ENCODE results near the gene STEAP1B.
A peak's percentile ranks its signal among the peaks of the same experiment; 100 is the strongest.

The STEAP1B gene

DNA sequence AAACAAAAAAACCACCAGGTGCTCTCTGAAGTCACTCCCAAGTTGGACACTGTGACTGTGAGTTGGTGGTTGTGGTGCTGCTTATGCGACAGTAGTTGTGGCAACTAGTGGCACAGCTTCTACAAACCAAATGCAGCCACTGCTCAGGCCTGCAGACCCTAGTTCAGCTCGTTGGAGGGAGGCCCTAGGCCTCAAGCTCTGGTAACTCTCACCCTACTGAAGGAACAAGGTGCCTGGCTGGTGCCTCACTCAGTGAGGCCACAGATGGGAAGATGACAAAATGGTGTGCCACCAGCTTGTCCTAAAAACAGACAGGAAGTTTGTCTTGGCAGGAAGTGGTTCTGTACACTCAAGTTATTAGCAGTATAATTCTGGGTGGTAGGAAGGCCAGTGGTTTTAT is 97.7 kb downstream of the STEAP1B start:
- Histone ChIP-seq H3K9me3 (peaks cover 24% of the 10 kb centered on the region), H3K4me3 (no peak overlapping the region), H3K36me3 (no peaks in the 10 kb centered on the region), H3K27ac (peak overlapping the region; percentile 65), H3K4me2 (peak overlapping the region; percentile 73), H4K20me1 (no peaks in the 10 kb centered on the region), H3K27me3 (no peaks in the 10 kb centered on the region), H3K9ac (0 out of 2 replicates have a peak overlapping the region, but pooled peaks have one; percentile 21), H3K4me1 (peaks cover 24% of the 10 kb centered on the region)
- TF ChIP-seq Cebpa-rat (IDR thresholded peaks at IDR 0.05), result no peak

DNA sequence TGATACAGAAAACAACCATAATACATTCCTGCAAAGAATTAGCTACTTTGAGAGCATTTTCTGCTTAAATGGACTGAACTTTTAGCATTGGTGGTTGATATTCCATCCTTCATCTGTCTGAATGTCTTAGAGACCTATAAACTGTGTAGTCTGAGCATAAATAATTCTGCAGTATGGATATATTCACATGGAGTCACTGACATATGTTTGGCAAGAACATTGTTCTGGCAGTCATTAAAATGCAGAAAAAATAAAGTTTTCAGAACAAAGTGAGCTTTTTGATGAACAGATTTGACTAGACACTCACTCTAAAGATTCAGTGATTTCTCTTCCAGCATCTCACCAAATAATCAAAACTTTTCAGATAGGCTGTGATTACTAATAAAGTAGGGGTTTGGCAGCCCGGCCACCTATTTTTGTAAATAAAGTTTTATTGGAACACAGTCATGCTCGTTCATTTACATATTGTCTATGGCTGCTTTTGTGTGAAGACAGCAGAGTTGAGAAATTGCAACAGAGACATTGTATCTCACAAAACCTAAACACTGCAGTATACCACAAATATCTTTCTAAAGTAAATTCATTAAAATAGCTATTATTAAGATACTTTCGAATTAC is 98.9 kb downstream of the STEAP1B start:
- H3K4me3 ChIP-seq, result no peak overlapping the region
- H4K20me1 ChIP-seq, result no peaks in the 10 kb centered on the region
- H3K9me3 ChIP-seq, result peaks cover 24% of the 10 kb centered on the region
- H3K36me3 ChIP-seq, result no peaks in the 10 kb centered on the region
- no peak overlapping the region for H3K4me2 ChIP-seq
- peaks cover 24% of the 10 kb centered on the region for H3K4me1 ChIP-seq
- H3K27ac ChIP-seq, result no peak overlapping the region
- no peak for TF ChIP-seq Cebpa-rat (IDR thresholded peaks at IDR 0.05)
- no peaks in the 10 kb centered on the region for H3K27me3 ChIP-seq
- no peak overlapping the region for H3K9ac ChIP-seq

DNA sequence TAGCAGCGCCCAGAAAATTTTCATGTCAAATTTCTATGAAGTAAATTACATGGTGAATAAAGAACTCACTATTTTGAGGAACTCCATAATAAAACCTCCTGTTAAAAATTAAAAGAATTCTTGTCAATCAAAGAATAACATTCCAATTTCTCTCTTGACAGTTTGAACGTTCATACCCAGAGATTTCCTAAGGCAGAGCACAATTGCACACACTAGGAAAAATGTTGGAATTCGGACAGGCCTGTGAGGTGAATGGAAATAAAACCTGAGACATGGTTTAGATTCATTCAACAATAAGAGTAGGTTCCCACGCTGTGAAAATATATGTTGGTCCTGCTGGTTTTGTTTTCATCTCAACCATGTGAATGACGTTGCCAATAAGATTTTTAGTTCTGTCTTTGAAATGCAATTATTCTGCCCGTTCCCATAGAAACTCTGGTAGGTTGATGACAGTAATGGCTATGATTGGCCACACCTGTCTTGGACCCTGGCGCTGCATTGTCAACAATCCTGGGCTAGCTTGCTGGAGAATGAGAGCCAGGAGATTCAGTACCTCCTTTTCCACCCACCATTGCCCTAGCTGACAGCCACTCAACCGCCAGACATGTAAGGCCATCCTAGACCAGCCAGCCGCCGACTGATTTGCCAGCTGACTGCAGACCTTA is 99.7 kb downstream of the STEAP1B start:
- H3K9ac ChIP-seq, result no peak overlapping the region
- H3K27ac ChIP-seq, result no peak overlapping the region
- no peaks in the 10 kb centered on the region for H3K36me3 ChIP-seq
- no peaks in the 10 kb centered on the region for H4K20me1 ChIP-seq
- H3K4me3 ChIP-seq, result no peak overlapping the region
- peaks cover 20% of the 10 kb centered on the region for H3K9me3 ChIP-seq
- H3K27me3 ChIP-seq, result no peaks in the 10 kb centered on the region
- H3K4me2 ChIP-seq, result no peak overlapping the region
- H3K4me1 ChIP-seq, result peaks cover 24% of the 10 kb centered on the region
- TF ChIP-seq Cebpa-rat (IDR thresholded peaks at IDR 0.05), result no peak

DNA sequence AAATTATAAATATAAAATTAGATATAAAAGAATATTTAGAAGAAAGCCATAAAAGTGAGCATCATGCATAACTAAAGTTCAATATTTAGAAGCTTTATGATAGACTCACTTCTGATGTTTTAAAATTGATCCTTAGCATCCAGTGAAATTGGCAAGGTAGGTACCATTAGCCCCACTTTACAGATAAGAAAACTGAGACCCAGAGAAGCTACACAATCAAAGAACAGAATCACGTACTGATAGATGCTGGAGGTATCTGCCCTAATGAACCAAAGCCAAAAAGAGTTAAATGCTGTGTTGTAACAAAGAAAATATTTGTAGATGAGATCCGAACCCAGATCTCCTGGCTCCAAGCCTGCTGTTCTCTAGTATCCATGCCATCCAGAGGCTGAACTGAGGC is 100.4 kb downstream of the STEAP1B start:
- Histone ChIP-seq H3K9ac (no peak overlapping the region), H3K4me2 (no peak overlapping the region), H3K27ac (no peak overlapping the region), H3K36me3 (no peaks in the 10 kb centered on the region), H3K4me3 (no peak overlapping the region), H4K20me1 (no peaks in the 10 kb centered on the region), H3K4me1 (peaks cover 30% of the 10 kb centered on the region), H3K27me3 (no peaks in the 10 kb centered on the region), H3K9me3 (peaks cover 18% of the 10 kb centered on the region)
- no peak for TF ChIP-seq Cebpa-rat (IDR thresholded peaks at IDR 0.05)

DNA sequence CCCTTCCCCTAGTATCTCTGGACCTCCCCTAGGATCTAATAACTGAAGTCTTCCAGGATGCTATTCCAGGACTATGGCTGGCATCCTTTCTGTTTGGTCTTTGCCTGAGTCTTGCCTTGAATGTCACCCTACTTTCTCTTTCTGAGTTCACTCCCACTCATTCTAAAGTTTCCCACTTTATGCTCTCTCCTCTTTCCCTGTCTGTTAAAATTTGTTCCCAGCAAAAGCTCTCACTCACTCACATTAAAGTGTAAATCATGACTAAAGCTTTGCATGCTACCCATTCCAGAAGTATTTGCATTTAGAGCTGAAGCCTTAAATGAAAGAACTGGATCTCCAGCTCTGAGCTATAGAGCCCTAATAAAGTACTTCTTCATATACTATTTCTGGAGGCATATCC is 100.9 kb downstream of the STEAP1B start:
- Histone ChIP-seq H3K4me1 (peaks cover 34% of the 10 kb centered on the region), H3K9ac (no peak overlapping the region), H3K9me3 (peaks cover 14% of the 10 kb centered on the region), H3K4me3 (no peak overlapping the region), H3K36me3 (no peaks in the 10 kb centered on the region), H4K20me1 (no peaks in the 10 kb centered on the region), H3K27me3 (no peaks in the 10 kb centered on the region), H3K4me2 (no peak overlapping the region), H3K27ac (no peak overlapping the region)
- TF ChIP-seq Cebpa-rat (IDR thresholded peaks at IDR 0.05), result no peak

DNA sequence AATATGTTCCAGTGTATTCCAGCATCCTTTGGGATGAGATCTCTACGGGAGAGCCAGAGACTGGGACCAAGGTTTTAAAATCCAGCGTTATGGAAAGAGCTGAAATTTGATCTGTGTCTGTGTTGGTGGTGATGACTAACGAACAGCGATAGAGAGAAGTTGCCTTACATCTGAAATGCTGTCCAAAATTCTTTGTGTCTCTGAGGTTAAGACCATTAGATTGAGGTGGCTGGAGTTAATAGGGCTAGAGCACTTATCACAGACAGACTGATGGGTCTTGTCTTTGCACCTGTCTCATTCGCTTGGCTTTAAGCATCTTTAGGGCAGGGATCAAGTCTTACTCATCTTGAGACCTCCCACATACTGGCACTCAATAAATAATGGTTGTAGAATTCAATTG is 102.0 kb downstream of the STEAP1B start:
- Histone ChIP-seq H3K27ac (no peak overlapping the region), H4K20me1 (no peaks in the 10 kb centered on the region), H3K4me1 (peaks cover 28% of the 10 kb centered on the region), H3K9ac (no peak overlapping the region), H3K36me3 (no peaks in the 10 kb centered on the region), H3K9me3 (peaks cover 3% of the 10 kb centered on the region), H3K4me2 (no peak overlapping the region), H3K27me3 (no peaks in the 10 kb centered on the region), H3K4me3 (no peak overlapping the region)
- no peak for TF ChIP-seq Cebpa-rat (IDR thresholded peaks at IDR 0.05)

DNA sequence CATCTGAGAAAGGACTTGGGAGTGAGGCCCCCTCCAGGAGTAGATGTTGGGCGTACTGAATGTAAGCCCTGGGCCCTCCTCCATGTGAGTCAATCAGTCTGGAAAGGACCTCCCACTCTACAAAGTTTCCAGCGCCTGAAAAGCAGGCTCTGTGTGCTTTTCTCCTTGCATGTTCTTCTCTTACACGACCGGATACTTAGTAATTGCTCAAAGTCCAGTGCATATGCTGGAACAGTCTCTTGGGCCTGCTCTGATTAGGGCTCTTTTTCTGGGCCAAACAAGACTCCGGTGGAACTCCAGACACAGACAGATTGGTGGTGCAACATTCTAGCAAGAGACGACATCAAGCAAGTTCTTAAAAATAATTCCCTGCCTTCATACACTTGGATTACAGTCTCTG is 104.8 kb downstream of the STEAP1B start:
- no peak overlapping the region for H3K9ac ChIP-seq
- H3K36me3 ChIP-seq, result no peaks in the 10 kb centered on the region
- no peak overlapping the region for H3K27ac ChIP-seq
- H3K4me2 ChIP-seq, result no peak overlapping the region
- H3K4me3 ChIP-seq, result no peak overlapping the region
- H3K9me3 ChIP-seq, result no peaks in the 10 kb centered on the region
- no peak for TF ChIP-seq Cebpa-rat (IDR thresholded peaks at IDR 0.05)
- H4K20me1 ChIP-seq, result no peaks in the 10 kb centered on the region
- no peaks in the 10 kb centered on the region for H3K27me3 ChIP-seq
- peaks cover 17% of the 10 kb centered on the region for H3K4me1 ChIP-seq

DNA sequence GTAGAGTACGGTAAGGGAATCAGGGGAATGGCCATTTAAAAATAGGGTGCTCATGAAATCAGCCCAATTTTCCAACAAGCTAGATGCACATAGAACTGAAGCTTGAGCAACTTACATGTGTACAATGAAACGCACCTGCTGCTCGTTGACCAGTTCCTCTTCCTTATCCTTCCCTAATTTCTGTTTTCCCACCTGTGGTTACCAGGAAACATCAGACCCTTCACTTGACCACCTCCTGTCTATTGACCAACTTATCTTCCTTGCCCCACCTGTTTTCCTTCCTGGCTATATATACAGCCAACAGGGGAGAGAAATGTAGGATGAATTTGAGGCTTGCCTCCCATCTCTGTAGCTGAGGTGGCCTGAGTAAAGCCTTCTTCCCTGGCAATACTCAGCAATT is 105.2 kb downstream of the STEAP1B start:
- peaks cover 21% of the 10 kb centered on the region for H3K4me1 ChIP-seq
- H3K27me3 ChIP-seq, result no peaks in the 10 kb centered on the region

DNA sequence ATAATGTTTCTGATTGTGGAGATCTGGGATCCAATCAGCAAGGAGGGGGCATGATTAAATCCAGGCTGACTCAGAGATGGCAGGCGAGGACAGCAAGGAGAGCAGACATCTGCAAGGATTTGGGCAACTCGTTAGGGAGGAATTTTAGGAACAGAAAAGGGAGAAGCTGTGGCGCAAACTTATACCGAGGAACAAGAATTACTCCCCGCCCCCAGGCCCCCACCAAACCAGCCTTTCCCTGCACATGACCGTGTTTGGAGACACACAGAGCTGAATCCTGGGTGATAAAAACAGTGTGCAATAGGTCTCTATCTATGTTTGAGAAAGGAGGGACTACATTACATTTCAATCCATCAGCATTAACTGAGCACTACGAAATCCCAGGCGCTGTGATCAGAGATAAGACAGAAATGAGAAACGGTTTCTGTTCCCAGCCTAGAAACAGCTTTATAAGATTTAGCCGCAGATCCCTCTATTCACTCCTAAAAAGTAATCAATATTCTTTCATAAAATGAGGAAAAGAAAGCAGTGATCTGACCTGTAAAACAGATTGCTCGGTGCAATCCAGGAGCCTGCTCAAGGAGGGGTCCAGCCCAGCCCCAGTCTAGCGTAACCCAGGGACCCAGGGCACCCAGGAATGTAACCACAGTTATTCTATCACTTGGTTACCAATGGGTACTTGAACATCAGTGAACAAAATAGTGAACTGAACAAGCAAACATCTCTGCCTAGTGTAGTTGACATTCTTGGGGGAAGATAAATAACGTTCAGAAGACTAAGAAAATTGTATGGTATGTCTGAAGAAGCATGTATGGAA is 105.9 kb downstream of the STEAP1B start:
- no peaks in the 10 kb centered on the region for H3K9me3 ChIP-seq
- no peak overlapping the region for H3K4me2 ChIP-seq
- no peaks in the 10 kb centered on the region for H4K20me1 ChIP-seq
- peaks cover 28% of the 10 kb centered on the region for H3K4me1 ChIP-seq
- H3K9ac ChIP-seq, result no peak overlapping the region
- H3K36me3 ChIP-seq, result no peaks in the 10 kb centered on the region
- no peak overlapping the region for H3K4me3 ChIP-seq
- H3K27me3 ChIP-seq, result no peaks in the 10 kb centered on the region
- no peak for TF ChIP-seq Cebpa-rat (IDR thresholded peaks at IDR 0.05)
- no peak overlapping the region for H3K27ac ChIP-seq

More for the DNA sequence above, 105.2 kb downstream of the STEAP1B start:
- Histone ChIP-seq H3K4me2 (no peak overlapping the region), H3K36me3 (no peaks in the 10 kb centered on the region), H3K4me3 (no peak overlapping the region), H4K20me1 (no peaks in the 10 kb centered on the region), H3K9me3 (no peaks in the 10 kb centered on the region), H3K27ac (no peak overlapping the region), H3K9ac (no peak overlapping the region)
- TF ChIP-seq Cebpa-rat (IDR thresholded peaks at IDR 0.05), result no peak

DNA sequence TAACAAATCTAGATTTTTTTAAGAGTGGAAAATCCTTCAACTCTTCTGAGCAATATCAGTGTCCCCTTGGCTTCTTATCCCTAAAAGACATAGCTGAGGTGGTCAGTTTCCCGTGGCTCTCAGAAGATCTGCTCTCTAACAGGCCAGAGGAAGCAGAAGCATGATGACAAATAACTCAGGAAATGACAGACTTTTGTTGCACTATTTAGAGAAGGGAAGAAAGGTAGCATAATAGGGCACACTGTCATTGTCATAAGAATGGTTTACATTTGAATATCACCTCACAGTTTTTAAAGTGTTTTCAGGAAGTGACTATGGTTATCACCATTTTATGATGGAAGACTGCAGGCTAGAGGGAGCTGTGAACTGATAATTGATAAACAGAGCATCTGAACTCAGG is 109.5 kb downstream of the STEAP1B start:
- no peak for TF ChIP-seq Cebpa-rat (IDR thresholded peaks at IDR 0.05)
- Histone ChIP-seq H3K9ac (no peak overlapping the region), H3K4me1 (peaks cover 55% of the 10 kb centered on the region), H3K4me3 (no peak overlapping the region), H3K9me3 (peaks cover 13% of the 10 kb centered on the region), H3K36me3 (no peaks in the 10 kb centered on the region), H3K4me2 (peak overlapping the region; percentile 17), H3K27ac (no peak overlapping the region), H4K20me1 (no peaks in the 10 kb centered on the region), H3K27me3 (no peaks in the 10 kb centered on the region)
